ENCODE data around the gene NHSL1.

The NHSL1 gene

DNA sequence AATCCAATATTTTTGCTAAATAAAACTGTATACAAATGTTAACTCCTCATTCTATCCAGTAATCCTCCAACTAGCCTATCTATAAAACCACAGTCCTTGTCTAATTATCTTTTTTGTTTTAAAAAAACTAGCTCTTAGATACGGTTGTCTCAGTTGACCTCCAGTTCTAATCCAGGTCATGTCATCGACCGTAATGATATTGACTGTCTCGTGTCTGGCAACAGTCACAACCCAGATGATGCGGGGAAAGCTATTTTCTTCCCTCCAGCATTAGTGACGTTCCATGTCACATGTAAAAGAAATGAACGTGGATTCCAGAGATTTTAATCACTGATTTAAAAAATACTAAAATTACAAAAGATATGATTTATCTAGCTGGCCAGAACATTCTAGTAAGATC is 59.7 kb downstream of the NHSL1 start:
- TF ChIP-seq, protein P1, sequence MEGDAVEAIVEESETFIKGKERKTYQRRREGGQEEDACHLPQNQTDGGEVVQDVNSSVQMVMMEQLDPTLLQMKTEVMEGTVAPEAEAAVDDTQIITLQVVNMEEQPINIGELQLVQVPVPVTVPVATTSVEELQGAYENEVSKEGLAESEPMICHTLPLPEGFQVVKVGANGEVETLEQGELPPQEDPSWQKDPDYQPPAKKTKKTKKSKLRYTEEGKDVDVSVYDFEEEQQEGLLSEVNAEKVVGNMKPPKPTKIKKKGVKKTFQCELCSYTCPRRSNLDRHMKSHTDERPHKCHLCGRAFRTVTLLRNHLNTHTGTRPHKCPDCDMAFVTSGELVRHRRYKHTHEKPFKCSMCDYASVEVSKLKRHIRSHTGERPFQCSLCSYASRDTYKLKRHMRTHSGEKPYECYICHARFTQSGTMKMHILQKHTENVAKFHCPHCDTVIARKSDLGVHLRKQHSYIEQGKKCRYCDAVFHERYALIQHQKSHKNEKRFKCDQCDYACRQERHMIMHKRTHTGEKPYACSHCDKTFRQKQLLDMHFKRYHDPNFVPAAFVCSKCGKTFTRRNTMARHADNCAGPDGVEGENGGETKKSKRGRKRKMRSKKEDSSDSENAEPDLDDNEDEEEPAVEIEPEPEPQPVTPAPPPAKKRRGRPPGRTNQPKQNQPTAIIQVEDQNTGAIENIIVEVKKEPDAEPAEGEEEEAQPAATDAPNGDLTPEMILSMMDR (IDR thresholded peaks at IDR 0.05; ENCODE audit: low read depth, low read length) = no peak
- H3K4me3 ChIP-seq (ENCODE audit: low read depth, low read length) = no peak overlapping the region

DNA sequence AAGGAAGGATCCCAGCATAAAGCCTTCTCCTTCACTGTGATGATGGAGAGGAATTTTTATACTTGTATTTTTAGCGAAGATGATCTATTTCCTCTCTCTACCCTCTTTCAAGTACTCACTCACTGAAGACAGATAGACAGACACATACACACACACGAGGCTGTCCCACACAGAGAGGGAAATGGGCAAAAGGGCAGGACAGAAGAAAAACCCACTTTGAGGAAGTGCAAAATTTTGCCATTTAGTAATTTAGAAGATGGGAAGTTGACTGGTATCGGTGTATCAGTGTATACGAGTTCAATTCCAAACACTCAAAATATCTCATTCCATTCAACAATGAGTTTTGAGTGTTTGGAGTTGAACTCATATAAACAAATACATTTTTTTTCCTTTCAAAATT is 64.4 kb downstream of the NHSL1 start:
- no peak overlapping the region for H3K4me3 ChIP-seq (ENCODE audit: low read depth, low read length)
- TF ChIP-seq, protein P1 (IDR thresholded peaks at IDR 0.05; ENCODE audit: low read depth, low read length) = no peak

GRCh38 chr6:138434096-138434495 is 65.2 kb downstream of the NHSL1 start:
- TF ChIP-seq, protein P1 (IDR thresholded peaks at IDR 0.05; ENCODE audit: low read depth, low read length) = no peak
- no peak overlapping the region for H3K4me3 ChIP-seq (ENCODE audit: low read depth, low read length)

DNA sequence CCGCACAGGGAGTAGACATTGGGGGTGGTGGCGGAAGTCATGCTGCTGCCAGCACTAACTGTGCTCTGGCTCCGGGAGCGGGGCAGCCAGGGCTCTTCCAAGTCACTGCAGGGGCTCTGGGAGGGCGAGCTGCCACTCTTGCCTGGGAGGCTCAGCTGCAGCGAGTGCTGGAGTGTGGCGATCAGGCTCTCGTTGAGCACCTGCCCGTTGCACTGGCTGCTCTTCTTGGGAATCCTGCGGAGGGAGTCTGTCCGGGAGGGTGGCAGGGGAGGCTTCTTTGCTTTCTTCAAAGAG is 67.3 kb downstream of the NHSL1 start:
- TF ChIP-seq, protein P1 (IDR thresholded peaks at IDR 0.05; ENCODE audit: low read depth, low read length) = no peak
- H3K4me3 ChIP-seq (ENCODE audit: low read depth, low read length) = no peak overlapping the region

DNA sequence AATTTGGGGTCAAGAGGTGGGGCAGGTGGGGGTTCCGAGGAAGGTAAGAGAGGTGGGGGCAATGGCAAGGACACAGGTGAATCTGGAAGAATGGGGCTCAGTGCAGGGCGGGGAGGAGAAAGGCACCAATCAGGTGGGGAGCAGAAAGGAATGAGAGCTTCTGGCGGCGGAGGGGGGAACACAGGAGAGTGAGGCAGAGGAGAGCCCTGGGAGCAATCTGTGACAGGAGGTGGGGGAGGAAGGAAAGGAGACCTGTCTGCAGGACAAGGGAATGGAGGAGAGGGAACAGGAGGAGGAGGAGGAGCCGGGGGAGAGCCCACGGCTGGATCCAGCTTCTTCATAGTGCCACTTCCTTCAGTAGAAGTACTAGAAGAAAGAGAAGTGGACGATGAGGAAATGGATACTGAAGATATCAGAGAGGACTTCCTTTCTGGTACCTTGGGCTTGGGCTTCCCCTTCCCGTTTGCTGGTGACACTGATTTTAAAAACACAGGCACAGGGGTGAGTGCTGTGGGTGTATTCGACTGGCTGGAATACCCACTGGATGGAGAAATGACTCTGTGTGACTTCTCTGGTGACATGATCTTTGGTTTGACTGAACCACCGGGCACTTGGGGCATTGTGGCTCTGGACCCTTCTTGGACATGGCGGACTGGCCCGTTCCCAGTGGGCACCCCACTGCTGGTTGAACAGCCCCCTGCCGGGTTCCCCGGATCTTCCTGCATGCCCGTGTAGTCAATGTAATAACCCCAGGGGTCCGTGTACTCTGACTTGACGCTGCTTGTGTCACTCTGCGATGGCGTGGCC is 67.8 kb downstream of the NHSL1 start:
- TF ChIP-seq, protein P1 (IDR thresholded peaks at IDR 0.05; ENCODE audit: low read depth, low read length) = no peak
- no peak overlapping the region for H3K4me3 ChIP-seq (ENCODE audit: low read depth, low read length)

DNA sequence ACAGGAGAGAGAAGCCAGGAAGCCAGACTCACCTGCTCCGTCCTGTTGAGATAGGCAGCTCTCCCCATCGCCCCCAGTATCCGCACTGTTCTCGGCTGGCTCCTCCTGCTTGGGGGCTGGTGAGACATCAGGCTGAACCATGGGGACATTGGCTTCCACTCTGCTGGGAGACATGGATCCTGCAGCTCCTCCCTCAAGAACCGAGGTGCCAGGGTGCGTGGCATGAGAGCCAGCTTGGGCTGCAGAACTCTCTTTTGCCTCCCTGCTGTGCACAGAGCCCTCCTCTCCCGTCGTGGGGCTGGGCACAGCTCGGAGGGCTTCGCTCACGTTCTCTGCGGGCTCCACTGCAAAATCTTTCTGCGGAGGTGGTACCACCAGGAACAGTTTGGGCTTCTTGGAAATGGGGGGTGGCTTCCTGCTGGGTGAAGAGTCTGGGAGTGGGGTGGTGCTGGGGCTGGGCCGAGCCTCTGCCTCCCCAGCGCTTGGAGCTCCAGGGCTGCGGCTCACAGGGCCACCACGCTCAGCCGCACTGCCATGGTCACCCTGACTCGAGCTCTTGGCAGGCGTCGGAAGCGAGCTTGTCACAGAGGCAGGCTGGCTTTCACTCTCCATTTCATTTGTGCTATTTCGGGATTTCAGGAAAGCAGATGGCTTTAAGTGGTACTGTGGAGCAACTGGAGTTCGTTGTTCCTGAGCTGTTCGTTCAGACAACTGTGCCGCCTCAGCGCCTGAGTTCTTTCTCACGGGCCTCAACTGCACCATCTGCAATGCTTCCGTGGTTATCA is 68.7 kb downstream of the NHSL1 start:
- TF ChIP-seq, protein P1 (IDR thresholded peaks at IDR 0.05; ENCODE audit: low read depth, low read length) = no peak

DNA sequence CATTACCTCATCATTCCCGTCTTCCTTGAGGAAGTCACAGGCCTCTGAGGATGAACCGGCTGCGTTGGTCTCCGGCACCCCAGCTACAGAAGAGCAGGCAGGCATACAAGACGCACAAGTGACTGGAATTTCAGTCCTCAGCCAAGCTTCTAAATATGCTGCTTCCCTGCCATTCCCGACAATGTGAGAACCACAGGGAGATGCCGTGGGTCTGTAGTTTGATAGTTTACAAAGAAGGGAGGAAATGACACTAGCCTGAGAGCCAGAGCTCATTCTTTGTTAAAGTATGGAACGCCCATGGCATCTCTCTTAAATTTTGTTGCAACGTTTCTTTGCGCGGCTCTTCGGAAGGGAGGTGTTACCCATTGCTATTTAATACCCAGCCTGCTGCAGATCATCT is 69.5 kb downstream of the NHSL1 start:
- H3K4me3 ChIP-seq (ENCODE audit: low read depth, low read length) = no peak overlapping the region
- TF ChIP-seq, protein P1 (IDR thresholded peaks at IDR 0.05; ENCODE audit: low read depth, low read length) = no peak

More for the DNA sequence above, 68.7 kb downstream of the NHSL1 start:
- H3K4me3 ChIP-seq (ENCODE audit: low read depth, low read length) = no peak overlapping the region

Data from WI38 (cell line).